ENCODE data around the gene USP17L30.
"Not testable (repeated sequence)": the region's sequence is repeated elsewhere in the genome, so short reads cannot be mapped to it uniquely, and the experiment has no call there.

USP17L30 gene

GRCh38 chr4:9362829-9363228, at the start of gene USP17L30:
Gene USP17L30 (plus strand): TSS chr4:9363129. CDS start chr4:9363129, 0 bp downstream.
- not testable (repeated sequence) for DNase-seq

- DNase-seq, result not testable (repeated sequence)
These were observed 38.7 kb upstream of the USP17L30 start for GRCh38 chr4:9324191-9324590.

- not testable (repeated sequence) for DNase-seq
These were observed 38.1 kb upstream of the USP17L30 start, which contains the start of gene USP17L24 for GRCh38 chr4:9324865-9325264. Gene USP17L24 (plus strand): TSS chr4:9325165. CDS start chr4:9325165, 0 bp downstream.

GRCh38 chr4:9329611-9330010, 33.3 kb upstream of the USP17L30 start, which contains the start of gene USP17L25:
Gene USP17L25 (plus strand): TSS chr4:9329911. CDS start chr4:9329911, 0 bp downstream.
- not testable (repeated sequence) for DNase-seq

- not testable (repeated sequence) for DNase-seq
These were observed 28.6 kb upstream of the USP17L30 start, which contains the start of gene USP17L26 for GRCh38 chr4:9334358-9334757. Gene USP17L26 (plus strand): TSS chr4:9334658. CDS start chr4:9334658, 0 bp downstream.

GRCh38 chr4:9339103-9339502, 23.8 kb upstream of the USP17L30 start, which contains the start of gene USP17L5:
Gene USP17L5 (plus strand): TSS chr4:9339403. CDS start chr4:9339403, 0 bp downstream.
- not testable (repeated sequence) for DNase-seq

GRCh38 chr4:9343848-9344247, 19.1 kb upstream of the USP17L30 start, which contains the start of gene USP17L27:
Gene USP17L27 (plus strand): TSS chr4:9344148. CDS start chr4:9344148, 0 bp downstream.
- not testable (repeated sequence) for DNase-seq

- DNase-seq, result not testable (repeated sequence)
These were observed 14.3 kb upstream of the USP17L30 start, which contains the start of gene USP17L28 for GRCh38 chr4:9348593-9348992. Gene USP17L28 (plus strand): TSS chr4:9348893. CDS start chr4:9348893, 0 bp downstream.

- DNase-seq, result not testable (repeated sequence)
These were observed 12.1 kb upstream of the USP17L30 start for GRCh38 chr4:9350866-9351265.

- not testable (repeated sequence) for DNase-seq
These were observed 9.6 kb upstream of the USP17L30 start, which contains the start of gene USP17L29 for GRCh38 chr4:9353338-9353737. Gene USP17L29 (plus strand): TSS chr4:9353638. CDS start chr4:9353638, 0 bp downstream.

- not testable (repeated sequence) for DNase-seq
These were observed 17.0 kb downstream of the USP17L30 start for GRCh38 chr4:9379881-9380280.

- peak; percentile 20 for DNase-seq
These were observed 18.1 kb downstream of the USP17L30 start for GRCh38 chr4:9381012-9381534.

GRCh38 chr4:9384126-9384525, 21.2 kb downstream of the USP17L30 start:
- no peak for DNase-seq

GRCh38 chr4:9389001-9389400, 26.1 kb downstream of the USP17L30 start:
- not testable (repeated sequence) for DNase-seq

- DNase-seq, result not testable (repeated sequence)
These were observed 42.8 kb downstream of the USP17L30 start for GRCh38 chr4:9405774-9406173.

- not testable (repeated sequence) for DNase-seq
These were observed 43.6 kb downstream of the USP17L30 start for GRCh38 chr4:9406491-9406890.

GRCh38 chr4:9409793-9410192, 46.9 kb downstream of the USP17L30 start:
- no peak for DNase-seq
